HG02678 (cell line): ENCODE data around the gene C1orf159.
"Not testable (repeated sequence)": the region's sequence is repeated elsewhere in the genome, so short reads cannot be mapped to it uniquely, and the experiment has no call there.

Source experiments
- ATAC-seq: cut with Tn5 transposase; IDR thresholded peaks from one replicate; pipeline ENCODE4 v1.9.1; 2021; ENCODE audit warnings: mild to moderate bottlenecking, moderate library complexity; ENCODE audit not compliant: unreplicated experiment

C1orf159 gene

GRCh38 chr1:1083416-1084371, 32.2 kb downstream of the C1orf159 start:
- no peak for ATAC-seq

- no peak for ATAC-seq
Measured at GRCh38 chr1:1082776-1083415, 33.0 kb downstream of the C1orf159 start.

- no peak for ATAC-seq
Measured at GRCh38 chr1:1082239-1082775, 33.6 kb downstream of the C1orf159 start.

DNA sequence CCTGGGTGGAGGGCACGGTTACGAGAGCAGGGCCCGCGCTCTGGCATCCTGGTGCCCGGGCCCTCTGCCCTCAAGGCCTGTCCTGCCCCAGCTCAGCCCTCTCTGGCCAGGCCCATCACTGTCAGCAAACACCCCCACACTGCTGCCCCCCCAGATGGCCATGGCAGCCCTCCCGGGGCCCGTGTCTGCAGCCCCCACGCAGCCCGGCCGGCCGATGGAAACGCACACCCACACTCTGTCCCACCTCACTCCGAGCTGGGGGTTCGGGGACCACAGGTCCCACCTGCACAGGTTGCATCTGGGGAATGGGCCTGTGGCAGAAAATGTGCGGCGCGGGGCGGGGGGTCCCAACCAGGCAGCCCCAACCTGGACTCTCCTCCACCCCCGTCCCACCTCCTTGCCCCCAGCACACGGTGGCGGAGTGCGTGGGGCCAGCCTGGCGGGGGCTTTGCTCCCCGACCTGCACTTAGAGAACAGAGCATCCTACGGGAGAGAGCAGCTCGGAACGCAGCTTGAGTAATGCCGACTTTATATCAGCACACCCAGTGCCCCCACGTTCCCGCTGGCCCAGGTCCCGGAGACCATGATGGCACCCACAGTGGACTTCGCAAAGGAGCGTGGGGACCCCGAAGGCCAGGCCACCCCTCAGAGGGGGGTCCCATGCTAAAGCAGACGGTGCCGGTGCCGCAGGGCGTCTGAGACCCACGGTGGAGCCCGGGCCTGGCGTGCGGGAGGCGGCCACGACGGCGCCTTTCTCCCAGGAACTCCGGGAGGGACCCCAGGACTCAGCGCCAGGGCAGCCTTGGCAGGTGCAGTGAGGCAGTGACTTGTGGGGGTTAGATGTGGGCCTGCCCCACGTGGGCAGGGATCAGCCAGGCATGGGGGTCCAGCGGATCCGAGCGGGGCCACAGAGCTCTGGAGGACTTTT, 34.3 kb downstream of the C1orf159 start:
- ATAC-seq, result no peak

DNA sequence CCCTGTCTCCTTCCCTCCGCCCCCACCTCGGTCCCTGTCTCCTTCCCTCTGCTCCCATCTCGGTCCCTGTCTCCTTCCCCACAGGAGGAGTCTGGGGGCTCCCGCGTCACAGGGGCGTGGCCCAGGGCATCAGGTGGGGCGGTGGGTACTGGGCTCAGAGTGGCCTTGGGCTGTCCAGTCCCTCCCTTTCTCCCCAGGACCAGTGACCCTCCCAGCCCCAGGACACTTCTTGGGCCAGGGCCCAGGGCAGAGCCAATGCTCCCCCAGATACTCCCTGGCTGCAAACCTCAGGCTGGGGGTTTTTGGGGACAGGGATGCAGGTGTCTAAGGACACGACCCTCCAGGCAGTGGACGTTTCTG, 35.0 kb downstream of the C1orf159 start:
- no peak for ATAC-seq

DNA sequence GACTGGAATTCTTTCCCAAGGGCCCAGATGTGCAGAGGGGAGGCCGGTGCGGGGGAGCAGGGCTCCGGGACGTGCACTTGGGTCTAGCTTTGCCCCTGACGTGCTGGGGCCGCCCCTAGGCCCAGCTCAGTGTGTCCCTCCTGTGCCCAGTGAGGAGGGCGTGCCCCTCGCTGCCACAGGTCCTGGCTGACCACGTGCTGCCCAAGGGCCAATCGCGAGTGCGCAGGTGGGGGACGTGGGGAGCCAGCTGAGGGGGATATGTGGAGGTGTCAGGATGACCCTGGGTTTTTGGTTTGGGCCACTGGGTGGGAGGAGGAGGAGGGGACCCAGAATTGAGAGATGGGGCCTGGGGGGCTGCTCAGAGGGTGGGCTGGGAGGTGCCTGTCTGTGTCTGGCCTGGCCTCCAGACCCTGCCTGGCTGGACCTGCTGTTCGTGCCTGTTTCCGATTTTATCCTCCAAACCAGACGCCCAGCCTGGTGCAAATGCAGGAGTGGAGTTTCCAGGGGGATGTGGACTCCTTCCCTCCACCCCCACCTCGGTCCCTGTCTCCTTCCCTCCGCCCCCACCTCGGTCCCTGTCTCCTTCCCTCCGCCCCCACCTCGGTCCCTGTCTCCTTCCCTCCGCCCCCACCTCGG, 35.6 kb downstream of the C1orf159 start:
- no peak for ATAC-seq

- ATAC-seq, result no peak
Measured at GRCh38 chr1:1079408-1080121, 36.3 kb downstream of the C1orf159 start.

- ATAC-seq, result not testable (repeated sequence)
Measured at GRCh38 chr1:1077396-1077795, 38.5 kb downstream of the C1orf159 start.

DNA sequence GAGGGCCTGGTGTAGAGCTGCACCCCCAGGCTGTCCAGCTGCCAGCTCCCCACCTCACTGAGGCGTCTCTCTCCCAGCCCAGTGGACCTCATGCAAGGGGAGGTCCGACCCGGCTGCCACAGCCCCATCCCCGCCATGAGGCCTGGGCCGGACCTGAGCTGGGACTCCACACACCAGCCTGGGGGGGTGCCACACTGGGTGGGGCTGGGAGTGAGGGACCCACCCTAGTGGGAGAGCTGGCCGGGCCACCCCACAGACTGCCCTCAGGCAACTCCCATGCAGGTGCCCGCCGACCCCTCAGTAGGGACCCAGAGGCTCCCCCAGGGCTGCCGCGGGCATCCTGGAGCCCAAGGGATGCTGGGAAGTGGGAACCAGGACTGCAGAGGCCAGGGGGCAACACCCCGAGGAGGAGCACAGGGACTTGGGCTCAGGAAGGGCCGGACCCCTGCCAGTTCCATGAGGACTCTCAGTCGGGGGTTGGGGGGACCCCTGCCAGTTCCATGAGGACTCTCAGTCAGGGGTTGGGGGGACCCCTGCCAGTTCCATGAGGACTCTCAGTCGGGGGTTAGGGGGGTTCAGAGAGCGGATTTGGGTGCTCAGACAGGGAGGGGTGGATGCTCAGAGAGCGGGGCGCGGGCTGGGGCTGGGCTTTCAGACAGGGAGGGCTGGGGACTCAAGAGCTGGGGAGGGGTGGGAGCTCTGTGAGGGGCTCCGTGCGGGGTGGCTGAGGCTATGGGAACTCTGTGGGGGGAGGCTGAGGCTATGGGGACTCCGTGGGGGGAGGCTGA, 40.5 kb downstream of the C1orf159 start:
- no peak for ATAC-seq

DNA sequence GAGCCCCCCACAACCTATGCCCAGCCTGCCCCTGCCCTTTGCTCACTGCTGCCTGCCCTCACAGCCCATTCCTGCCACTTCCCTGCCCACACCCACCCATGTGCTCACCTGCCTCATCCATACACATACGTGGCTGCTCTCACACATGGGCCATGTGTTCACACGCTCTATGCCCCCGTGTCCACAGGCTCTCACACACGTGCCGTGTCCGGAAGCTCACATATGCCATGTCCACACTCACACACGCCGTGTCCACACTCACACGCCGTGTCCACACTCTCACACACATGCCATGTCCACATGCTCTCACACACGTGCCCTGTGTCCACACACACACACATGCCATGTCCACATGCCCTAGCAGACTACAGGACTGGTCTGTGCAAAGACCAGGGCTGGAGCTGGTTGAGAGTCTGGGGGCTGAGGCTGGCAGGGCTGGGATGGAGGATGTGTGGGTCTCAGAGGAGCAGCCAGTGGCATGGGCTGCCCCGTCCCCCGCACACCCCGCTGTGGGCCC, 41.2 kb downstream of the C1orf159 start:
- ATAC-seq, result no peak

- no peak for ATAC-seq
Measured at GRCh38 chr1:1073743-1074587, 41.9 kb downstream of the C1orf159 start, which contains the start of gene RNF223. Gene RNF223 (minus strand): TSS chr1:1074306. CDS start chr1:1072566, 1,740 bp downstream.

DNA sequence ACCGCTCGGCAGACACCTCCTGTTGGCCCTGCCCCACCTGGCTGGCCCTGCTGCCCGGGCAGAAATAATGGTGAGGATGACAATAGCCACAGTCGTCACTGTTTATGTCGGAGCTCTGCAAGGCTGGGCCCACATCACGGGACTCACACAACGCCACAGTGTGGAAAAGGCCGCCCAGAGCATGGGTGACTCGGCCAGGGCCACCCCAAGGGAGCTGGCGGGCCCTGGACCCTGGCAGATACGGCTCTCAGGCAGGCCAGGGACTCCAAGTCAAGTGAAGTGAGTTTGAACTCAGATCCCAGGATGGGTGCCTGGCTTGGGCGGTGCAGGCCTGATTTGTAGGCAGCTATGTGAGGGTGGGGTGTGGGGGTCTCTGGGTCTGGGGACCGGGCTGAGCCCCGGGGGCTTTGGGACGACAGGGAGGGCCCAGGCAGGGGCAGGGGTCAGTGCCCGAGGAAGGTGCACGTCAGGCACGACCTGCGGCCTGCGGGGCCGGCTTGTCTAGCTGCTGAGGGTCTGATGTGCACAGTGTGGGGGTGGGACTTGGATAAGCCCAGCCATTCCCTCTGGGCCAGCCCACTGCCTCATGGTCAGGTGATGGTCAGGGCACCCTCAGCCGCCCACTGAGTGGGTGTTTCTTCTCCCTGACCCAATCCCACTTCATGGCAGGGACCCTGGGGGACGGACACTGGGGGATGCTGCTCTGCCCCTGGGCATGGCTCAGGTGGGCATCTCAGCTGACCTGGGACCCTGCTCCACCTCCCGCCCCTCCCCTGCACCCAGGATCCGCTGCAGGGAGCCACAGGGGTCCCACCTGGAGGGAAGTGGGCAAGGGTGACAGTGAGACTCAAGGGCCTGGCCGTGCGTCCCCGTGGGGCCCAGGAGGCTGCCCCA, 42.8 kb downstream of the C1orf159 start:
- ATAC-seq, result no peak

GRCh38 chr1:1072299-1072848, 43.5 kb downstream of the C1orf159 start:
- ATAC-seq, result no peak

- no peak for ATAC-seq
Measured at GRCh38 chr1:1071486-1072298, 44.2 kb downstream of the C1orf159 start.
